Central memory CD4-positive, alpha-beta T cell (primary cell): ENCODE data around the gene ANXA7.

Experiments used
- DNase-seq: peaks from one replicate; pipeline ENCODE4 v3.0.0; 2022
- total RNA-seq, 3 experiments: gene quantifications; one replicate each; lab custom pipeline; 2026; lab: John Stamatoyannopoulos, UW

Gene ANXA7
- 74.1 to 274 (median 174) reads per million in 3 experiments for total RNA-seq

- DNase-seq = peak; percentile 84
These were observed at the start of gene ANXA7 for GRCh38 chr10:73413528-73414229. Gene ANXA7 (minus strand): TSS chr10:73414058. CDS start chr10:73400856, 13,202 bp downstream.

GRCh38 chr10:73460897-73461296, 47.0 kb upstream of the ANXA7 start:
- DNase-seq = no peak

- DNase-seq = no peak
These were observed 45.9 kb upstream of the ANXA7 start for GRCh38 chr10:73459683-73460314.

- no peak for DNase-seq
These were observed 42.5 kb upstream of the ANXA7 start for GRCh38 chr10:73456187-73456890.

- DNase-seq = no peak
These were observed 35.3 kb upstream of the ANXA7 start for GRCh38 chr10:73449113-73449512.

GRCh38 chr10:73448384-73448783, 34.5 kb upstream of the ANXA7 start:
- no peak for DNase-seq

GRCh38 chr10:73446926-73447325, 33.1 kb upstream of the ANXA7 start:
- no peak for DNase-seq

- DNase-seq = no peak
These were observed 30.6 kb upstream of the ANXA7 start for GRCh38 chr10:73444457-73444856.

- no peak for DNase-seq
These were observed 25.9 kb upstream of the ANXA7 start for GRCh38 chr10:73439605-73440312.

- no peak for DNase-seq
These were observed 25.2 kb upstream of the ANXA7 start for GRCh38 chr10:73439055-73439454.

GRCh38 chr10:73433538-73433867, 19.6 kb upstream of the ANXA7 start, which contains the start of gene MSS51:
Gene MSS51 (minus strand): TSS chr10:73433561. CDS start chr10:73428284, 5,277 bp downstream.
- DNase-seq = no peak

GRCh38 chr10:73432646-73433537, 19.0 kb upstream of the ANXA7 start:
- DNase-seq = no peak

GRCh38 chr10:73426318-73426717, 12.5 kb upstream of the ANXA7 start:
- no peak for DNase-seq

- no peak for DNase-seq
These were observed 10.6 kb upstream of the ANXA7 start for GRCh38 chr10:73424478-73424877.

GRCh38 chr10:73423309-73423708, 9.5 kb upstream of the ANXA7 start:
- DNase-seq = no peak

- DNase-seq = no peak
These were observed 2.7 kb upstream of the ANXA7 start for GRCh38 chr10:73416571-73416970.

GRCh38 chr10:73414230-73414945, 530 bp upstream of the ANXA7 start:
- no peak for DNase-seq

GRCh38 chr10:73413108-73413527, 740 bp downstream of the ANXA7 start:
- peak; percentile 5 for DNase-seq

GRCh38 chr10:73410897-73411296, 3.0 kb downstream of the ANXA7 start:
- DNase-seq = no peak

GRCh38 chr10:73408978-73409521, 4.8 kb downstream of the ANXA7 start:
- DNase-seq = no peak

GRCh38 chr10:73408061-73408460, 5.8 kb downstream of the ANXA7 start:
- DNase-seq = no peak
